Coronary artery (tissue), 2 donors: ENCODE data around the gene KCNH4.
A peak's percentile ranks its signal among the peaks of the same experiment; 100 is the strongest.

ENCODE experiments used
- DNase-seq: peaks from one replicate; pipeline ENCODE4 v3.0.0-alpha.2; 2017; ENCODE audit warnings: low spot score
- H3K27ac ChIP-seq, 2 donors: fragments of 200-600 bp; sonication (generic); one replicate each; pipeline ENCODE4 v1.5.1; 2016 to 2019
- H3K4me3 ChIP-seq: fragments of 200-600 bp; sonication (generic); 2 replicates; pipeline ENCODE4 v1.5.1; 2016; ENCODE audit warnings: mild to moderate bottlenecking, moderate library complexity
- TF ChIP-seq, protein P1 (sequence below): fragments of 200-600 bp; sonication (generic); IDR thresholded peaks from one replicate; pipeline ENCODE4 v1.5.1; 2019; ENCODE audit warnings: antibody characterized with exemption

Gene KCNH4

DNA sequence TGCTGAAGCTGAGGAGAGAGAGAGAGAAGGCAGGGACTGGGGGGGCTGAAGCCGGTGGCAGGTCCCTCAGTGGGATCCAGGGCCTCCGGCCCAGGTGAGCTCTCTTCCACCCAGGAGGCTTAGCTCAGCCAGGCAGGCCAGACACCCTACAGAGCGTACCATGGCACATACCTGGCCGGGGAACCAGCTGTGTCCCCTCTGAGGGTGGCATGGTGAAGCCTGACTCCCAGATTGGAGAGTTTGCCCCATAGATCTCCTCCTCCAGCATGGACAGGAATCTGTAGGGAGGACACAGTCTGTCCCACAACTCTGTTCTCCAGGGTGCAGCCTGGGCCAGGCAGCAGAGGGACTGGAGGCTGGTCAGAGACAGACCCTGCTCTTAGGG, 62.8 kb downstream of the KCNH4 start:
- Histone ChIP-seq H3K4me3 (no peak overlapping the region), H3K27ac (no peak overlapping the region)
- DNase-seq, result no peak
- TF ChIP-seq, protein P1, sequence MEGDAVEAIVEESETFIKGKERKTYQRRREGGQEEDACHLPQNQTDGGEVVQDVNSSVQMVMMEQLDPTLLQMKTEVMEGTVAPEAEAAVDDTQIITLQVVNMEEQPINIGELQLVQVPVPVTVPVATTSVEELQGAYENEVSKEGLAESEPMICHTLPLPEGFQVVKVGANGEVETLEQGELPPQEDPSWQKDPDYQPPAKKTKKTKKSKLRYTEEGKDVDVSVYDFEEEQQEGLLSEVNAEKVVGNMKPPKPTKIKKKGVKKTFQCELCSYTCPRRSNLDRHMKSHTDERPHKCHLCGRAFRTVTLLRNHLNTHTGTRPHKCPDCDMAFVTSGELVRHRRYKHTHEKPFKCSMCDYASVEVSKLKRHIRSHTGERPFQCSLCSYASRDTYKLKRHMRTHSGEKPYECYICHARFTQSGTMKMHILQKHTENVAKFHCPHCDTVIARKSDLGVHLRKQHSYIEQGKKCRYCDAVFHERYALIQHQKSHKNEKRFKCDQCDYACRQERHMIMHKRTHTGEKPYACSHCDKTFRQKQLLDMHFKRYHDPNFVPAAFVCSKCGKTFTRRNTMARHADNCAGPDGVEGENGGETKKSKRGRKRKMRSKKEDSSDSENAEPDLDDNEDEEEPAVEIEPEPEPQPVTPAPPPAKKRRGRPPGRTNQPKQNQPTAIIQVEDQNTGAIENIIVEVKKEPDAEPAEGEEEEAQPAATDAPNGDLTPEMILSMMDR, result no peak

DNA sequence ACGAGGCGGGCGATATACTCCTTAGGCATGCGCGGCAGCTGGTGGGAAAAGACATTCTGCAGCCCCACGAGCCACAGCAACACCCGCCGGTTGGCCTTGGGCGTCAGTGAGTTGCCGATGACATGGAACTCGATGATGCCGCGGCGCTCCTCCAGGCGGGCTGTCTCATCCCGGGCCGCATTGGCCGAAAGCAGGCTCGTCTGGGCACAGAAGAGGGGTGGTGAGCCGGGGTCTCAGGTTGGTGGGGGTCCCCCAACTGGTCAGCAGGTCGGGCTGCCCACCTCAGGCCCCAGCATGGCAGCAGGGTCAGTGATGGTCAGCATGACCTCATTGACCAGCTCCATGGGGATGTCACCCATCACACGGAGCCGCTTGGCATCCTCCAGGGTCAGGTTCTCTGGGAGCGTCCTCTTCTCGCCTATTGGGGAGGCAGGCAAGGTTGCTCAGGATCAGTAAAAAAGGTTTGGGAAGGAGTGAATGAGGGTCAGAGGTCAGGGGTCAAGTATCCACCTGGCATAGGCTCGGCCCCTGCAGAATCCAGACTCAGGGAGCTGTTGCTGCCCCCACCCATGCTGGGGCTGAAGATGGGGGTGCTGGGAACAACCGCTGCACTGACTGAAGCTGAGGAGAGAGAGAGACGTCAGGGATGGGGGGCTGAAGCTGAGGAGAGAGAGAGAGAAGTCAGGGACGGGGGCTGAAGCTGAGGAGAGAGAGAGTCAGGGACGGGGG, 63.4 kb downstream of the KCNH4 start:
- Histone ChIP-seq H3K27ac (no peak overlapping the region), H3K4me3 (no peak overlapping the region)
- no peak for DNase-seq
- TF ChIP-seq, protein P1, result no peak

- no peak for DNase-seq
- TF ChIP-seq, protein P1, result peak; percentile 70
- H3K4me3 ChIP-seq, result no peak overlapping the region
- H3K27ac ChIP-seq, result no peak overlapping the region
These were observed 64.1 kb downstream of the KCNH4 start for GRCh38 chr17:42116705-42117396.

DNA sequence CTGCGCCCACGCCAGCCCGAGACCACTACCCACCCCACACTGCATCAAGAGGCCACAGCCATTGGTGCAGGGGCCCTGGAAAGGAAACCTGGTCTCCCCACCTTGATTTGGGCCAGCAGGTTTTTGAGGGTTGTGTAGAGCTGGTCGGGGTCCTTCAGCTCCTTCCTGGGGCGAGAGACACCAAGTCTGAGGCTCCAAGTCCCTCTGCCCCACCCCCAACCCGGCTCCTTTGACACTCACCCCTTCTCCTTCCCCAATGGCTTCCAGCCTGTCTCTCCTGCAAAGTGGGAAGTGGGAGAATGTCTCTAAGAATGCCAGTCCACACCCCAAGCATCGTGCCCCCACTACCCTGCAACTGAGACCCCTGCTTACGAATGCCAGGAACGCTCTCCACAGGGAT, 66.8 kb downstream of the KCNH4 start:
- no peak overlapping the region for H3K4me3 ChIP-seq
- H3K27ac ChIP-seq, result no peak overlapping the region
- TF ChIP-seq, protein P1, result no peak
- no peak for DNase-seq

DNA sequence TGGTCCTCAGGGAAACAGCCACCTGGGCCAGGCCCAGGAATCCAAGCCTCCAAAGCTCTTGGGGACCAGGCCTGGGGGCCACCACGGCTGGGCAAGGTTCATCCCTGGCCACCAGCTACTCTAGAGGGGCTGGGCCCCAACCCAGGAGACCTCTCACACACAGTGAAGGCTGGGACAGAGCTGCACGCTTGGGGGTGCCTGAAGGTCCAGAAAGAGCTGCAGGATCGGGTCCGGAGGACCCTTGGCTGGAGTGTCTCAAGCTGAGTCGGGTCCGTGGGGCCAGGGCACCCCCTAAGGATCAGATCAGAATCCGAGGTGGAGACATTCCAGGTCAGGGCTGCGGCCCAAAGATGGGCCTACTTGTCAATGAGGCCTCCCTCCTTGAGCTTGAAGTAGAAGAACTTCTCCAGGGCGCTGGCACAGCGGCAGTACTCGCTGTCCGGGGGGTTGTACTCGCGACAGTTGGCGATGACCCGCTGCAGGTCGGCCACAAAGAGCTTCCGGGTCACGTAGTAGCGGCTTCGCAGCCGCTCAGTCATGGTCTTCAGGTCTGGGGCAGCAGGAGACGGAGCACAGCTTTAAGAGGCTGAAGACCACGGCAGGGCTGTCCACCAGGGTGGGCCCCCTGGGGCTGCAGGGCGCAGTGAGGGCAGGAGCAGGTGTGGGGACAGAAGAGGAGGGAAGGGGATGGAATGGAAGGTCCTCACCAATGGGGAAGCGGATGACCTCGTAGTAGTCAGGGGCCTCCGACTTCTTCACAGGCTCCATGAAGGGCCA, 67.5 kb downstream of the KCNH4 start:
- Histone ChIP-seq H3K4me3 (no peak overlapping the region), H3K27ac (peak overlapping the region; percentile 88 to 96)
- TF ChIP-seq, protein P1, result no peak
- no peak for DNase-seq

GRCh38 chr17:42112552-42113176, 68.3 kb downstream of the KCNH4 start, which contains the start of gene DHX58:
Gene DHX58, minus strand, starts transcription at chr17:42112714. Its CDS starts 822 bp downstream, at chr17:42111892.
- Histone ChIP-seq H3K27ac (peak within 1 kb of the TSS; percentile 88 to 96), H3K4me3 (peak within 1 kb of the TSS; percentile 81)
- TF ChIP-seq, protein P1, result no peak
- peak; percentile 86 for DNase-seq
